IPS-20b (cell line): ENCODE measurements around the gene DHDDS.

Experiments
- H3K27ac ChIP-seq: one replicate; pipeline ENCODE4 v1.5.1; 2013; ENCODE audit warnings: low read length
- H3K27me3 ChIP-seq: 2 replicates; pipeline ENCODE4 v1.6.1; 2013; ENCODE audit warnings: mild to moderate bottlenecking, low read length, inconsistent platforms; ENCODE audit not compliant: insufficient read depth
- H3K36me3 ChIP-seq: 2 replicates; pipeline ENCODE4 v1.6.1; 2013; ENCODE audit warnings: low read depth, mild to moderate bottlenecking, inconsistent platforms, low read length, moderate library complexity; ENCODE audit not compliant: insufficient read depth
- H3K4me1 ChIP-seq: 2 replicates; pipeline ENCODE4 v1.6.1; 2013; ENCODE audit warnings: mild to moderate bottlenecking, control low read depth, inconsistent platforms, low read length, moderate library complexity; ENCODE audit not compliant: insufficient read depth
- H3K4me3 ChIP-seq: 2 replicates; pipeline ENCODE4 v1.5.1; 2013; ENCODE audit warnings: mild to moderate bottlenecking, low read length, inconsistent platforms
- H3K9ac ChIP-seq: 2 replicates; pipeline ENCODE4 v1.6.1; 2013; ENCODE audit warnings: low read depth, mild to moderate bottlenecking, inconsistent platforms, low read length, moderate library complexity
- H3K9me3 ChIP-seq: 2 replicates; pipeline ENCODE4 v1.6.1; 2013; ENCODE audit warnings: mild to moderate bottlenecking, low read depth, low read length, inconsistent platforms; ENCODE audit not compliant: insufficient read depth

The DHDDS gene

GRCh38 chr1:26517766-26518049 is 85.6 kb downstream of the DHDDS start:
- no peaks in the 10 kb centered on the region for H3K27me3 ChIP-seq
- H3K4me3 ChIP-seq: no peak overlapping the region
- no peaks in the 10 kb centered on the region for H3K9me3 ChIP-seq
- no peaks in the 10 kb centered on the region for H3K36me3 ChIP-seq
- no peaks in the 10 kb centered on the region for H3K4me1 ChIP-seq
- no peak overlapping the region for H3K27ac ChIP-seq
- H3K9ac ChIP-seq: no peak overlapping the region

GRCh38 chr1:26518355-26518754 is 86.2 kb downstream of the DHDDS start:
- Histone ChIP-seq H3K4me3 (no peak overlapping the region), H3K4me1 (no peaks in the 10 kb centered on the region), H3K36me3 (no peaks in the 10 kb centered on the region), H3K9me3 (no peaks in the 10 kb centered on the region), H3K27me3 (no peaks in the 10 kb centered on the region), H3K27ac (no peak overlapping the region), H3K9ac (no peak overlapping the region)

- Histone ChIP-seq H3K9ac (no peak overlapping the region), H3K27ac (no peak overlapping the region), H3K4me1 (no peaks in the 10 kb centered on the region), H3K4me3 (no peak overlapping the region), H3K27me3 (no peaks in the 10 kb centered on the region), H3K9me3 (no peaks in the 10 kb centered on the region), H3K36me3 (no peaks in the 10 kb centered on the region)
Measured at GRCh38 chr1:26520339-26520738, 88.2 kb downstream of the DHDDS start.
